OCI-LY3 (cell line): Measurements from ENCODE around the gene HERC5.

ENCODE experiments used
- H2AFZ ChIP-seq: fragments of 200-600, 300-600 bp; shearing (Covaris generic); 2 replicates; pipeline ENCODE4 v1.6.0; 2014; ENCODE audit warnings: antibody characterized with exemption, low read depth, low read length
- H3K27ac ChIP-seq: fragments of 200-600, 300-600 bp; sonication (generic); 2 replicates; pipeline ENCODE4 v1.5.1; 2014; ENCODE audit warnings: mild to moderate bottlenecking, low read length, moderate library complexity, mixed read lengths
- H3K27me3 ChIP-seq: fragments of 200-600, 300-600 bp; sonication (generic); 2 replicates; pipeline ENCODE4 v1.6.1; 2014; ENCODE audit warnings: low read depth, low read length, mixed read lengths
- H3K36me3 ChIP-seq: fragments of 200-600, 300-600 bp; sonication (generic); replicated peaks from 2 replicates; pipeline ENCODE3; 2014; ENCODE audit warnings: low read depth, low read length, mixed read lengths
- H3K4me1 ChIP-seq: fragments of 300-600, 200-600 bp; sonication (generic); 2 replicates; pipeline ENCODE4 v1.6.1; 2014; ENCODE audit warnings: low read length, mixed read lengths
- H3K4me2 ChIP-seq: fragments of 200-600, 300-600 bp; sonication (generic); 2 replicates; pipeline ENCODE4 v1.6.1; 2014; ENCODE audit warnings: low read length, mixed read lengths
- H3K4me3 ChIP-seq: fragments of 300-600, 200-600 bp; sonication (generic); 2 replicates; pipeline ENCODE4 v1.5.1; 2014; ENCODE audit warnings: antibody characterized with exemption, mild to moderate bottlenecking, low read length, moderate library complexity
- H3K79me2 ChIP-seq: fragments of 300-600, 200-600 bp; shearing (Covaris generic); 2 replicates; pipeline ENCODE4 v1.6.1; 2014; ENCODE audit warnings: mild to moderate bottlenecking, low read length, mixed read lengths
- H3K9ac ChIP-seq: fragments of 300-600, 200-600 bp; shearing (Covaris generic); 2 replicates; pipeline ENCODE4 v1.6.0; 2014; ENCODE audit warnings: mild to moderate bottlenecking, low read length, moderate library complexity
- H3K9me3 ChIP-seq: fragments of 200-600, 300-600 bp; shearing (Covaris generic); 2 replicates; pipeline ENCODE4 v1.6.1; 2014; ENCODE audit warnings: low read length, mixed read lengths; ENCODE audit not compliant: insufficient read depth
- H4K20me1 ChIP-seq: fragments of 200-600, 300-600 bp; sonication (generic); 2 replicates; pipeline ENCODE4 v1.6.1; 2016; ENCODE audit warnings: low read length, mixed read lengths; ENCODE audit not compliant: insufficient read depth
- CTCF ChIP-seq: fragments of 200-600, 300-600 bp; sonication (generic); IDR thresholded peaks from 2 replicates; pipeline ENCODE4 v1.5.1; 2014; ENCODE audit warnings: antibody characterized with exemption, low read length, low read depth
- EZH2phosphoT487 ChIP-seq: fragments of 200-600 bp; shearing (Covaris generic); IDR thresholded peaks from 2 replicates; pipeline ENCODE4 v1.6.1; 2018; ENCODE audit warnings: antibody characterized with exemption, mixed run types, low read depth

Gene HERC5

GRCh38 chr4:88478247-88478646, 21.3 kb downstream of the HERC5 start:
- no peaks in the 10 kb centered on the region for H3K9me3 ChIP-seq
- H3K4me3 ChIP-seq: no peak overlapping the region
- no peak for TF ChIP-seq EZH2phosphoT487
- no peak for TF ChIP-seq CTCF
- no peak overlapping the region for H3K27ac ChIP-seq
- H3K79me2 ChIP-seq: no peaks in the 10 kb centered on the region
- H3K9ac ChIP-seq: no peak overlapping the region
- H2AFZ ChIP-seq: no peak overlapping the region
- no peak overlapping the region for H3K4me2 ChIP-seq
- H3K4me1 ChIP-seq: no peaks in the 10 kb centered on the region
- no peaks in the 10 kb centered on the region; the same call in 1 of the 2 replicates for H3K27me3 ChIP-seq
- no peaks in the 10 kb centered on the region for H4K20me1 ChIP-seq
- no peaks in the 10 kb centered on the region for H3K36me3 ChIP-seq

- Histone ChIP-seq H3K4me3 (no peak overlapping the region), H3K9me3 (no peaks in the 10 kb centered on the region), H3K4me1 (no peaks in the 10 kb centered on the region), H3K9ac (no peak overlapping the region), H3K27me3 (no peaks in the 10 kb centered on the region), H3K79me2 (no peaks in the 10 kb centered on the region), H4K20me1 (no peaks in the 10 kb centered on the region), H3K27ac (no peak overlapping the region), H3K36me3 (no peaks in the 10 kb centered on the region), H2AFZ (no peak overlapping the region), H3K4me2 (no peak overlapping the region)
- TF ChIP-seq EZH2phosphoT487 (no peak), CTCF (no peak)
Measured at GRCh38 chr4:88481537-88481936, 24.6 kb downstream of the HERC5 start.

GRCh38 chr4:88489100-88489761, 32.3 kb downstream of the HERC5 start:
- H3K36me3 ChIP-seq: no peaks in the 10 kb centered on the region
- H2AFZ ChIP-seq: peak overlapping the region; percentile 80
- H3K4me1 ChIP-seq: peaks cover 4% of the 10 kb centered on the region; the same call in 1 of the 2 replicates
- H3K9ac ChIP-seq: no peak overlapping the region
- H3K9me3 ChIP-seq: no peaks in the 10 kb centered on the region
- no peak overlapping the region for H3K27ac ChIP-seq
- no peaks in the 10 kb centered on the region for H3K79me2 ChIP-seq
- H3K4me2 ChIP-seq: no peak overlapping the region
- H3K27me3 ChIP-seq: no peaks in the 10 kb centered on the region
- no peak overlapping the region for H3K4me3 ChIP-seq
- no peak for TF ChIP-seq CTCF
- no peak for TF ChIP-seq EZH2phosphoT487
- H4K20me1 ChIP-seq: no peaks in the 10 kb centered on the region

GRCh38 chr4:88497859-88498409, 41.0 kb downstream of the HERC5 start:
- Histone ChIP-seq H3K4me2 (no peak overlapping the region), H4K20me1 (no peaks in the 10 kb centered on the region), H3K9me3 (no peaks in the 10 kb centered on the region), H3K79me2 (no peaks in the 10 kb centered on the region), H3K4me3 (no peak overlapping the region), H2AFZ (no peak overlapping the region), H3K36me3 (no peaks in the 10 kb centered on the region), H3K27me3 (no peaks in the 10 kb centered on the region), H3K27ac (no peak overlapping the region), H3K9ac (no peak overlapping the region), H3K4me1 (peaks cover under 1% of the 10 kb centered on the region; the same call in 1 of the 2 replicates)
- TF ChIP-seq CTCF: no peak
- no peak for TF ChIP-seq EZH2phosphoT487
